Endometrium (tissue), 2 donors: ENCODE results near the gene CLEC17A.
"Not testable (repeated sequence)": the region's sequence is repeated elsewhere in the genome, so short reads cannot be mapped to it uniquely, and the experiment has no call there.

Experiments
- FAIRE-seq: peaks from 2 replicates; lab custom pipeline; 2012; peaks lifted over from hg19 to GRCh38; lab: Jason Lieb, UNC
- donor health status: control.
- donor health status: control.

Gene CLEC17A

GRCh38 chr19:14582894-14583340 is at the start of gene CLEC17A:
Gene CLEC17A (plus strand): TSS chr19:14583084. CDS start chr19:14583161, 77 bp downstream.
- FAIRE-seq, result no peak

- no peak for FAIRE-seq
These were observed 49.4 kb upstream of the CLEC17A start for GRCh38 chr19:14533450-14533849.

- no peak for FAIRE-seq
These were observed 45.8 kb upstream of the CLEC17A start for GRCh38 chr19:14536926-14537692.

- no peak for FAIRE-seq
These were observed 42.0 kb upstream of the CLEC17A start for GRCh38 chr19:14540741-14541525.

GRCh38 chr19:14541979-14542378 is 40.9 kb upstream of the CLEC17A start:
- not testable (repeated sequence) for FAIRE-seq

- FAIRE-seq, result no peak
These were observed 40.1 kb upstream of the CLEC17A start for GRCh38 chr19:14542711-14543328.

- FAIRE-seq, result no peak
These were observed 38.8 kb upstream of the CLEC17A start for GRCh38 chr19:14544047-14544446.

GRCh38 chr19:14544977-14545715 is 37.7 kb upstream of the CLEC17A start:
- FAIRE-seq, result no peak

GRCh38 chr19:14545716-14546082 is 37.2 kb upstream of the CLEC17A start:
- no peak for FAIRE-seq

- FAIRE-seq, result no peak
These were observed 32.6 kb upstream of the CLEC17A start for GRCh38 chr19:14550201-14550754.

GRCh38 chr19:14551134-14552005 is 31.5 kb upstream of the CLEC17A start:
- FAIRE-seq, result not testable (repeated sequence)

GRCh38 chr19:14552006-14552360 is 30.9 kb upstream of the CLEC17A start:
- not testable (repeated sequence) for FAIRE-seq

GRCh38 chr19:14553042-14553938 is 29.6 kb upstream of the CLEC17A start:
- FAIRE-seq, result no peak

GRCh38 chr19:14553939-14554243 is 29.0 kb upstream of the CLEC17A start:
- FAIRE-seq, result no peak

- no peak for FAIRE-seq
These were observed 28.5 kb upstream of the CLEC17A start for GRCh38 chr19:14554382-14554812.

- no peak for FAIRE-seq
These were observed 26.8 kb upstream of the CLEC17A start for GRCh38 chr19:14555918-14556661.

GRCh38 chr19:14556662-14557188 is 26.2 kb upstream of the CLEC17A start:
- no peak for FAIRE-seq

- no peak for FAIRE-seq
These were observed 24.4 kb upstream of the CLEC17A start for GRCh38 chr19:14558370-14559066.
